Mesenchymal stem cell (in vitro differentiated cells and primary cell): ENCODE data around the gene PARD3.

Experiments
- DNase-seq: peaks from one replicate; pipeline ENCODE4 v3.0.0-alpha.2; 2013
- H2AFZ ChIP-seq: one replicate; pipeline ENCODE4 v1.6.1; 2013; ENCODE audit warnings: low read depth, mild to moderate bottlenecking, control low read depth, inconsistent platforms, low read length, moderate library complexity
- H2AK5ac ChIP-seq: 2 replicates; pipeline ENCODE4 v1.6.1; 2013; ENCODE audit warnings: low read length, moderate library complexity, mild to moderate bottlenecking, inconsistent platforms; ENCODE audit not compliant: severe bottlenecking
- H2BK120ac ChIP-seq: one replicate; pipeline ENCODE4 v1.6.1; 2013; ENCODE audit warnings: low read depth, mild to moderate bottlenecking, inconsistent platforms, low read length, moderate library complexity
- H2BK12ac ChIP-seq, 2 experiments: one replicate each; pipeline ENCODE4 v1.6.1; 2013; ENCODE audit warnings: inconsistent platforms in 2 of 2, low read length in 2 of 2, mild to moderate bottlenecking in 2 of 2, moderate library complexity in 2 of 2, control low read depth in 1 of 2
- H2BK15ac ChIP-seq: one replicate; pipeline ENCODE4 v1.6.1; 2013; ENCODE audit warnings: mild to moderate bottlenecking, low read depth, inconsistent platforms; ENCODE audit not compliant: poor library complexity, severe bottlenecking
- H2BK5ac ChIP-seq: 2 replicates; pipeline ENCODE4 v1.6.1; 2013; ENCODE audit warnings: low read depth, mild to moderate bottlenecking, low read length, control low read depth, inconsistent platforms; ENCODE audit not compliant: poor library complexity, severe bottlenecking
- H3K14ac ChIP-seq, 2 experiments: one replicate each; pipeline ENCODE4 v1.6.1; 2013; ENCODE audit warnings: inconsistent platforms in 2 of 2, low read length in 2 of 2, control low read depth in 1 of 2, mild to moderate bottlenecking in 1 of 2, moderate library complexity in 1 of 2
- H3K18ac ChIP-seq, 2 experiments: one replicate each; pipeline ENCODE4 v1.6.1; 2013; ENCODE audit warnings: inconsistent platforms in 2 of 2, low read length in 2 of 2, control low read depth in 1 of 2, low read depth in 1 of 2, mild to moderate bottlenecking in 1 of 2
- H3K23ac ChIP-seq, 2 experiments: one replicate each; pipeline ENCODE4 v1.6.1; 2013; ENCODE audit warnings: inconsistent platforms in 2 of 2, low read length in 2 of 2, mild to moderate bottlenecking in 2 of 2, moderate library complexity in 2 of 2, control low read depth in 1 of 2
- H3K27ac ChIP-seq: 2 replicates; pipeline ENCODE4 v1.5.1; 2013; ENCODE audit warnings: mild to moderate bottlenecking, moderate library complexity, low read length, control low read depth, inconsistent platforms; ENCODE audit not compliant: poor library complexity, severe bottlenecking
- H3K27me3 ChIP-seq, 2 experiments: 2 replicates each; pipeline versions ENCODE4 v1.6.1 to v1.7.0; 2013; ENCODE audit warnings: low read length in 2 of 2, mild to moderate bottlenecking in 2 of 2, moderate library complexity in 2 of 2, control low read depth in 1 of 2, inconsistent platforms in 1 of 2; ENCODE audit not compliant: control insufficient read depth in 1 of 2, insufficient read depth in 1 of 2
- H3K36me3 ChIP-seq, 2 experiments: 2 replicates each; pipeline versions ENCODE4 v1.6.1 to v1.7.0; 2013; ENCODE audit warnings: low read length in 2 of 2, control low read depth in 1 of 2, inconsistent platforms in 1 of 2, low read depth in 1 of 2, mild to moderate bottlenecking in 1 of 2; ENCODE audit not compliant: insufficient read depth in 2 of 2, control insufficient read depth in 1 of 2
- H3K4ac ChIP-seq, 2 experiments: one replicate each; pipeline ENCODE4 v1.6.1; 2013; ENCODE audit warnings: inconsistent platforms in 2 of 2, low read length in 2 of 2, mild to moderate bottlenecking in 2 of 2, moderate library complexity in 2 of 2, control low read depth in 1 of 2, low read depth in 1 of 2
- H3K4me1 ChIP-seq: 2 replicates; pipeline ENCODE4 v1.6.1; 2013; ENCODE audit warnings: low read depth, low read length, control low read depth; ENCODE audit not compliant: control insufficient read depth, insufficient read depth
- H3K4me2 ChIP-seq: 2 replicates; pipeline ENCODE4 v1.6.1; 2013; ENCODE audit warnings: low read length, mild to moderate bottlenecking, inconsistent platforms; ENCODE audit not compliant: poor library complexity, severe bottlenecking
- H3K4me3 ChIP-seq, 2 experiments: 2 replicates each; pipeline versions ENCODE4 v1.5.1 to v1.7.0; 2013; ENCODE audit warnings: low read length in 2 of 2, mild to moderate bottlenecking in 2 of 2, control low read depth in 1 of 2, low read depth in 1 of 2; ENCODE audit not compliant: insufficient read depth in 1 of 2
- H3K79me1 ChIP-seq: replicated peaks from 2 replicates; pipeline ENCODE4 v1.6.1; 2013; ENCODE audit warnings: mild to moderate bottlenecking, control low read depth, low read length, inconsistent platforms; ENCODE audit not compliant: poor library complexity, severe bottlenecking
- H3K9ac ChIP-seq: 2 replicates; pipeline ENCODE4 v1.7.0; 2013; ENCODE audit warnings: mild to moderate bottlenecking, low read length, moderate library complexity
- H3K9me3 ChIP-seq: 2 replicates; pipeline ENCODE4 v1.7.0; 2013; ENCODE audit warnings: mild to moderate bottlenecking, low read length; ENCODE audit not compliant: control insufficient read depth
- H4K8ac ChIP-seq: one replicate; pipeline ENCODE4 v1.6.1; 2013; ENCODE audit warnings: inconsistent platforms, mild to moderate bottlenecking, low read length, moderate library complexity
- H4K91ac ChIP-seq: one replicate; pipeline ENCODE4 v1.6.1; 2013; ENCODE audit warnings: mild to moderate bottlenecking, low read length, inconsistent platforms
- WGBS: methylation state at CpG from one replicate; pipeline ENCODE4 v1.1.7; 2013; ENCODE audit warnings: mixed read lengths; 5-methylcytosine and 5-hydroxymethylcytosine counted together

The PARD3 gene

GRCh38 chr10:34748357-34748756 lies 66.7 kb downstream of the PARD3 start:
- peaks cover 4% of the 10 kb centered on the region for H3K79me1 ChIP-seq
- H3K36me3 ChIP-seq: no peaks in the 10 kb centered on the region
- H3K27ac ChIP-seq: no peak overlapping the region
- no peak overlapping the region for H4K8ac ChIP-seq
- no peak for DNase-seq
- H4K91ac ChIP-seq: no peak overlapping the region
- H2BK12ac ChIP-seq: no peak overlapping the region
- no peak overlapping the region for H3K9ac ChIP-seq
- no peak overlapping the region for H2AK5ac ChIP-seq
- 98% methylated on average over 6 of the region's 6 CpGs for WGBS
- no peak overlapping the region for H3K4me3 ChIP-seq
- no peaks in the 10 kb centered on the region for H3K27me3 ChIP-seq
- H3K18ac ChIP-seq: no peak overlapping the region
- H3K4me2 ChIP-seq: no peak overlapping the region
- no peak overlapping the region for H2AFZ ChIP-seq
- no peak overlapping the region for H2BK15ac ChIP-seq
- no peak overlapping the region for H3K23ac ChIP-seq
- H3K4ac ChIP-seq: no peak overlapping the region
- H2BK5ac ChIP-seq: no peak overlapping the region
- no peaks in the 10 kb centered on the region for H3K9me3 ChIP-seq
- H3K14ac ChIP-seq: no peak overlapping the region
- H2BK120ac ChIP-seq: no peak overlapping the region
- H3K4me1 ChIP-seq: peaks cover 20% of the 10 kb centered on the region

GRCh38 chr10:34746094-34746493 lies 69.0 kb downstream of the PARD3 start:
- H2BK12ac ChIP-seq: no peak overlapping the region
- H3K4ac ChIP-seq: no peak overlapping the region
- no peak overlapping the region for H4K91ac ChIP-seq
- H2BK120ac ChIP-seq: no peak overlapping the region
- no peak for DNase-seq
- 91% methylated on average over 3 of the region's 4 CpGs for WGBS
- no peak overlapping the region for H3K18ac ChIP-seq
- H3K27me3 ChIP-seq: no peaks in the 10 kb centered on the region
- H2BK15ac ChIP-seq: no peak overlapping the region
- H3K9ac ChIP-seq: no peak overlapping the region
- no peaks in the 10 kb centered on the region for H3K36me3 ChIP-seq
- H3K23ac ChIP-seq: no peak overlapping the region
- no peak overlapping the region for H3K4me2 ChIP-seq
- H3K9me3 ChIP-seq: no peaks in the 10 kb centered on the region
- H2AFZ ChIP-seq: no peak overlapping the region
- peaks cover 4% of the 10 kb centered on the region for H3K79me1 ChIP-seq
- no peak overlapping the region for H3K14ac ChIP-seq
- H4K8ac ChIP-seq: no peak overlapping the region
- no peak overlapping the region for H2BK5ac ChIP-seq
- peaks cover 15% of the 10 kb centered on the region for H3K4me1 ChIP-seq
- no peak overlapping the region for H3K27ac ChIP-seq
- no peak overlapping the region for H3K4me3 ChIP-seq
- no peak overlapping the region for H2AK5ac ChIP-seq

- no peak overlapping the region for H3K14ac ChIP-seq
- H2AK5ac ChIP-seq: no peak overlapping the region
- no peak overlapping the region for H3K27ac ChIP-seq
- no peak for DNase-seq
- no peak overlapping the region for H3K9ac ChIP-seq
- no peaks in the 10 kb centered on the region for H3K9me3 ChIP-seq
- no peaks in the 10 kb centered on the region for H3K27me3 ChIP-seq
- H3K4me2 ChIP-seq: no peak overlapping the region
- no peak overlapping the region for H4K8ac ChIP-seq
- H3K36me3 ChIP-seq: no peaks in the 10 kb centered on the region
- peaks cover 17% of the 10 kb centered on the region for H3K4me1 ChIP-seq
- no peak overlapping the region for H2BK15ac ChIP-seq
- no peak overlapping the region for H2AFZ ChIP-seq
- 94% methylated on average over 4 of the region's 4 CpGs for WGBS
- no peak overlapping the region for H3K18ac ChIP-seq
- H3K79me1 ChIP-seq: peaks cover 4% of the 10 kb centered on the region
- H2BK5ac ChIP-seq: no peak overlapping the region
- H2BK120ac ChIP-seq: no peak overlapping the region
- no peak overlapping the region for H3K4ac ChIP-seq
- H2BK12ac ChIP-seq: no peak overlapping the region
- H3K4me3 ChIP-seq: no peak overlapping the region
- no peak overlapping the region for H4K91ac ChIP-seq
- H3K23ac ChIP-seq: no peak overlapping the region
Observed at GRCh38 chr10:34745244-34745643, 69.9 kb downstream of the PARD3 start.

GRCh38 chr10:34744590-34744989 lies 70.5 kb downstream of the PARD3 start:
- Histone ChIP-seq H3K27me3 (no peaks in the 10 kb centered on the region), H2BK5ac (no peak overlapping the region), H3K4me1 (peaks cover 21% of the 10 kb centered on the region), H4K8ac (no peak overlapping the region), H3K27ac (no peak overlapping the region), H3K18ac (no peak overlapping the region), H3K23ac (peak overlapping the region in 1 of 2 experiments; percentile 27), H3K4me3 (no peak overlapping the region), H2BK12ac (no peak overlapping the region), H2BK120ac (no peak overlapping the region), H3K4ac (no peak overlapping the region), H3K9me3 (no peaks in the 10 kb centered on the region), H2AFZ (no peak overlapping the region), H2AK5ac (no peak overlapping the region), H2BK15ac (no peak overlapping the region), H4K91ac (no peak overlapping the region), H3K14ac (no peak overlapping the region), H3K79me1 (peaks cover 4% of the 10 kb centered on the region), H3K36me3 (no peaks in the 10 kb centered on the region), H3K9ac (no peak overlapping the region), H3K4me2 (no peak overlapping the region)
- DNase-seq: no peak
- WGBS: 89% methylated on average over 3 of the region's 3 CpGs
